Activated T-helper 1 cell treated with Interleukin-2 at 50 U/mL for 16 hours (primary cell): ENCODE data around the gene DCDC2C.
"Not testable (repeated sequence)": the region's sequence is repeated elsewhere in the genome, so short reads cannot be mapped to it uniquely, and the experiment has no call there.

Experiments
- DNase-seq: peaks from one replicate; pipeline ENCODE4 v3.0.0-alpha.2; 2020; ENCODE audit warnings: low read depth

Gene DCDC2C

DNA sequence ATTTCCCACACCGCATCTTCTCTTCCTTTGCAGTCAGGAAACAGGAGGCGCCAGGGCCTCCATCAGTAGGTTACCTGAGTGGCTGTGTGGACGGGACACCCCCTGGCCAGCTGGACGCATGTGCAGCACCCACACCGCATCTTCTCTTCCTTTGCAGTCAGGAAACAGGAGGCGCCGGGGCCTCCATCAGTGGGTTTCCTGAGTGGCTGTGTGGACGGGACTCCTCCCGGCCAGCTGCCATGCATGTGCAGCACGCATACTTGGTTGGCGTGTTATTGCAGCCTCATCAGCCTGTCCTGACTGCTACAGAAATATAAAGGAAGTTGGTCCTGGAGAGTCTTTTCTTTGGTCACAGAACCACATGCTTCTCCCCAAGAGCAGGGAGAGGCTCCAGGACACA lies 74.6 kb downstream of the DCDC2C start:
- no peak for DNase-seq

DNA sequence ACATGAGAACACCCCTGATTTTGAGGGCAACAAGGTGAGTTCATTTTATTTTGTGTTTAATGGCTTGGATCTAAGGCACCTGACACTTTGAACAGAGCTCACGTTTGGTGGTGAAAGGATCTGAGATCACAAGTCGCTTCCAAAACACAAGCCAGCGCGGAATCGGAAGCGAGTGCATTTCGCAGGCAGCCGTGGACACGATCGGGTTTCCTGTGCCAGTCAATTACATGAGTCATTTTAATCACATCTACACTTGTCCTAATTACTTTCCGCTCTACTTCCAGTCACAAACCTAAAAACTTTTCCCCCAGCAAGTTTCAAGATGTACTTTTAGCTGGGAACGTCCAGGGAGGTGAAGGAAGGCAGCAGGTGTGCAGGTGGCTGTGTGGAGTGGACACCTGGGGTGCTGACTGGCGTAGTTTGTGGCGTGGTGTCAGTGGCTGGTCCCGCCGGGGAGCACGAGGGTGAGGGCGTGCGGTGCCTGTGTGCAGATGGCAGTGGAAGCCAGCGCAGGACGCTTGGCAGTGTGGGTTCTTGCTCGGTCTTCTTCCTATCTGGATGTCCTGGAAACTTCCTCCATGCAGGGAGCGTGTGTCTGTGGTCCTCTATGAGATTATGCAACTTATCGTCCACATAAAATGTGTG lies 75.6 kb downstream of the DCDC2C start:
- DNase-seq, result no peak

DNA sequence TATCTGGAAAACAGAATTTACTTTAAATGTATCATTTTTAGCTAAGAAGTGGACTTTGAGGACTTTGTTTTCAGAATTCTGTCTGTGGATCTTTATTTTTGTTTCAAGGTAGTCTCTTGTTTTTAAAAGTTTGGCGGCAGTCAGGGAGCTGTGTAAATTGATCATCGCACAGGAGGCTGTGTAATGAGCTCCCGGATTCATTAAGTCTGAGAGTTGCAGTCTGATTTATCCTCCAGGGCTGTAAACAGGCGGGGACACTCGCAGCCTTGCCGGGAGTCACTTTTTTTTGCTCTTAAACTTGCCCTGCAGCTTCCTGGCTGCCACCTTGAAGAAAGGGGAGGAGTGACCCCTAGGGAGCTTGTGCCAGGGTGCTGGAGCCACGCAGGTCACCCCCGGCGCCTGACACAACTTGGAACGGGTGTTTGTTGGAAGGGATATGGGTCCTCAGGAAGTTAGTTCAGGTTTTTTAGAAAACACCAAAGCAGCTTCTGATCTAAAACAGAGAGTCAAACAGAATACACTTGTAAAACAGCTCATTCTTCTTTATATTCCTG lies 76.2 kb downstream of the DCDC2C start:
- DNase-seq, result no peak

DNA sequence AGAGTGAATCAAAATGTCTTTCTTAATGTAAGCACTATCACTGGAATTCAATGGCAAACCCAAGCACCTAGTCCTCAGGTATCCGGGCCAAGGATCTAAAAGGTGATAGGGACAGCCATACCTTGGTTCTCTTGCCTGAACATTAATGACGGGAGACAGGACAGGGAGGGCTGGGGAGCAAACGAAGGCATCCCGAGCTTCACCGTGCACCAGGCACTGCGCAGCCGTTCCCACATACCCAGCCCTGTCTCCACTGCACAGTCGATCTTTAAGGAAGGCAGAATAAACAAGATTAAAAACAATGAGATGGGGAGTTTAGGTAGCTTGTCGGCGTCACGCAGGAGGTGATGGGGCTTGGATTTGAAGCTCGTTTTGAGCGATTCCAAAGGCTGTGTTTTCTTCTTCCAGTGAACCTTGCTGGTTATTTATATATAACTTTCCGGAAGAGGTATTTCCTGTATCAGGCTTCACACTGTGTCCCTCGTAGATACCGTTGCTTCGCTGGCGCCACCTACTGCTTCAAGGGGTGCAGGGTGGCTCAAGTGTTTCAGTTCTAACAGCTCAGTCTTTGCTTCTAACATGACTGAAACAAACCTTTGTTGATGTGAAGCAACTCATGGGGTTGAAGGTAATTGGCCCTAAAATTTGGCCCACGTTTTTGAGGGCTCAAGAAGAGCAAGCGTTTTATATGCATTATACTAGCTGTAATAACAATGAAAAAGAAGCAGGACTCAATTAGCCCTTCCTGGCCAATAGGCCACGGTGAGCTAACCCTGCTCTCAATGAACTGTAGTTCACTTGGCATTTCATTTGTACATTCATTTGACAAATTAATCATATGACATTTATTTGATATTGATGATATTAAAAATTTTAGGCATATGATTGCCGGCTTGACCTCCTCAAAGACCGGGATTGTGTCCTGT lies 77.4 kb downstream of the DCDC2C start:
- peak; percentile 3 for DNase-seq

DNA sequence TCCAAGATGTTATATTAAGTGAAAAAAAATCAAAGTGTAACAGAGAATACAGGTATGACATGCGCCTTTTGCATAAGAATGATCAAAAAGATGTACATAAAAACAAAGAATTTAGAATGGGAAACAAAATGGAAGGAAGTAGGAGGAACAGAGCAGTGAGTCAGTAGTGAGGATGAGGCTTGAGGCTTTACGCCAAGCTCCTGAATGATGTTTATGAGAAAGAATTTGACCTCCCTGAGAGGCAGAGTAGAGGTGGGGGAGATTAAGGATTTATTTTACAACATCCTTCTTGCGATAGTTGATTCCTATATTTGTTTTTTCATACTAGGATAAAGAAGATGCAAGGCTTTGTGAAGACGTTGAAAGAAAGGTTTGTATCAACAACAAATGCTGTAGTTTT lies 81.4 kb downstream of the DCDC2C start:
- no peak for DNase-seq

DNA sequence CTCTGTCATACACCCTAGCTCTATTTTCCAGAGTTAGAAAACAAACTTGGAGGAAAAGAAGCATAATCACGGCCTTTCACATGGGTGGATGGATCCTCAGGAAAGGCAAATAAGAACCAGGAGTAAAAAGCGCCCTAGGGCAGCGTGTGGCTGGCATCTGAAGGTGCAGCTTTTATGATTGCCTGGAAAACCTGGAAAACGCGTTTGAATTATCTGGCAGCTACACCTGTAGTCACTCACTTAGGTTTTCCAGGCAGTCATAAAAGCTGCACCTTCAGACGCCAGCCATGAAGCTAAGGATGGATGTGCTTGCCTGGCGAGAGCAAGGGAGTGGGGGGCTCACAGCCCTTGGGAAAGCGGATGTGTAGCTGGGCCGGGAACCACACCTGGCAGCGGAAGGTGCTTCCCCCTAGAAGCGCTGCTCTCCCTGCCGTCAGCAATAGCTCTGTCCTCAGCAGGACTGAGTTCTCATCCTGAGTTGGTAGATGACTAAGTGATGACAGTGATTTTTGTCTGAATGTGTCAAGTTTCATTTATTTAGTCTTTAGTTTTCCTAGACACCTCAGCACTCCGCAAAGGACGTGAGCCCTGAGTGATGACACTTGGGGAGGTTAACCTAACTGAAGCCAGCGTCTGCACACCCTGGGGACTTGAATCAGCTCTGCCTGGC lies 82.0 kb downstream of the DCDC2C start:
- DNase-seq, result no peak

DNA sequence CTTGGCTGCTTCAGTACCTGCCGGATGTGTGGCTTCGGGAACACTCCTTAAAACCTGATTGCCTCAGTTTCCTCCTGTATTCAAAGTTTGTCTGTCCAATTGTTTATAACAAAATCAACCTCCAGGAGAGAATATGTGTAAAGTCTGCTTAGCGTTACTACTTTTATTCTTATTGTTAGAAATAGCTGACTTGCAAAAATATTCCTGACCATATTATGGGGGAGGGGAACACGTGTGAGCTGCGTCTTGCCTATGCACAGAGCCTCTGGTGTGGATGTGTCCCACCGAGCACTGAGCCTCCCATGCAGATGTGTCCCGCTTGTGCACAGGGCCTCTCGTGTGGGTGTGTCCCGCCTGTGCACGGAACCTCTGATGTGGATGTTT lies 82.5 kb downstream of the DCDC2C start:
- no peak for DNase-seq

DNA sequence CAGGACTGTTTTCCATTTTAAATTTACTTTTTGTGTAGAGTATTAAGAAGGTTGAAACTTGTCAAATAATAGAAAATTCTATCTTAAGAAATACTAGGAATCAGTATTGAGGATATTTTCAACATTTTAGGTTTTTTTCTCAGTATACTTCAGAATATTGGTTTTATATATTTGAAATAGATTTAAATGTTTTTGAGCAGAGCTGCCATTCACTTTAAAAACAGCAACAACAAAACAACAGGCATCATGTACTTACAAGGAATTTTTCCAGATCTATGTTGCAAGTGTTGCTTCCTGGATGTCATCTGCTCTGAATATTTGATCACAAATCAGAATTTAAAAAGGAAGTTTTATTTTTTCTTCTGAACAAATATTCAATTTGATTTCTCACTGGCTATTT lies 84.4 kb downstream of the DCDC2C start:
- no peak for DNase-seq

DNA sequence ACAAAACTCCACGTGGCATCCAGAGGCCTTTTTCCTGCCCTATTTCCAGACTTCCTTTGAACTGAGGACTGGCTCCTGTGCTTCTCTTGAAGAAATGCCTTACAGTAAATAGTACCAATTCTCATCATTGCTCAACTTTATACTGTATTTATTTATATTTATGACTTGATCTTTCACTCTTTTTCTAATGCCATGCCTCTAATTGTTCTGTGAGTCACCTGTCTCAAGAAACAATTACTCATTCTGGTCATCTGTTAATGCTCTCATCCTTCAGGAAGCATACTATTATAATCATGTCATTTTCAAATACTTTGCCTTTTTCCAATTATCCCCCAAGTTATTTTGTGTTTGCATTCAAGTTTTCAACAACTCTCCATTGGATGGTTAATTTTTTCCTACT lies 85.9 kb downstream of the DCDC2C start:
- DNase-seq, result no peak

DNA sequence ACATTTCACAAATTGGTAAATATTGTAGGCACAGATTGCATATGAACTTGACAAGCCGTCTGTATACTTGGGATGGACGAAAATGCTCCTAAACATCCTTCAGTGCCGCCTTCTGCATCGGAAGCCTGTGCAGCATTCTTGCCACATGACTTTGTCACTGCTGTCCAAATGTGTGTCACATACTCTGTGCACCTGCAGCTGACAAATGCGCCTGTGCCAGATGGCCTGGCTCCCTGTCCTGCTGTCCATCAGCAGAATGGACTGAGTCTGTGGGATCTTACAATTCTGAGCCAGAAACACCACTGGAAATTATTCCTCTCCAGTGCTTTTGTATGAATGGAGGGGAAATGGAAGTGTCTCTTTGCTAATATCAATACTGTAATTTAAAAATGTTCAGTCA lies 89.9 kb downstream of the DCDC2C start:
- DNase-seq, result no peak

DNA sequence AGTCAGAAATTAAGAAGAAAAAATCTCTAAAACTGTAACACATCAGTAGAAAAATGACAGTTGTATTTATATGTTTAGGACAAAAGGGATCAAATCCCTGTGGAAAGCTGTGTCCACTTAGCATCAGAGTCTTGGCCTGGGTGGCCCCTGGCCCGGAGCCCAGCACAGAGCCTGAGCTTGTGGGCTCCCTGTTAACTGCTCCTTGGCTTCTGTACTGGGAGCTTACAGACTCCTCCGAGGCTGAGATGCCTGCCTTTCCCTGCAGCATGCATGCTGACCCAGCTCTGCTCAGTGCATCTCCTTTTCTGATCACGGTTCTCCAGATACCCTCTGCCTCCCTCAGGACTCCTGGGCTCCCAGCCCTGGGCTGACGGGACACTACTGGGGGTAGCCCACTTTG lies 98.1 kb downstream of the DCDC2C start:
- DNase-seq, result no peak

DNA sequence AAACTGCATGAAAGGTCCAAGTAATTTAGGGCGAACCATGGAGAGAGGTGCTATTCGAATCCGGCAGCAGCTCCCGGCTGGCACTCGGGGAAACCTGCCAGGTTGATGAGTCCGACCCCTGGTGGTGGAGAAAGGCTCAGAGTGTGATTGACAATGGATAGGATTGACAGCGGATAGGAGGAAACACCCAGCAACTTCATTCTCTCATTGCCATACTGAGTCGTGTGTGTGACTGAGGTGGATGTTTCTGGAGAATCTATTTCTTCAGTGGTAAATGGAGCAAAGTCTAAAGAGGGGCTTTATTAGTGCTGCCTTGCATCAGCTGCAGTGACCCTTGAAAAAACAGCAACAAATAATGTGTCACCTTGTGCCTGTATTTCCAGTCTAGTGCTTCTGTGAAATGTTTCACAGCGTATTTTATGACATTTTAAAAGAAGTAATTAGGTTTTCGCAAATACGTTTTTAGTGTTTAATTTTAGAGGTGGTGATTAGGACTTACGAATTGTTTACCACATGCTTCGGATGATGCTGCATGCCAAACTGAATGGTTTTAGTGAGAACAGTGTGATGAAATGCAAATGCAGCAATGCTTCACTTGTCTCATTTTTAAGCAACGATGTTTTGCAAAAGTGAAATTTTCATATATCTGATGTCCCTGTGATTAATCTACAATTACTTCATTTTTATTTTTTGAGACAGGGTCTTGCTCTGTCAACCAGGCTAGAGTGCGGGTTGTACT lies 102.0 kb downstream of the DCDC2C start:
- no peak for DNase-seq

DNA sequence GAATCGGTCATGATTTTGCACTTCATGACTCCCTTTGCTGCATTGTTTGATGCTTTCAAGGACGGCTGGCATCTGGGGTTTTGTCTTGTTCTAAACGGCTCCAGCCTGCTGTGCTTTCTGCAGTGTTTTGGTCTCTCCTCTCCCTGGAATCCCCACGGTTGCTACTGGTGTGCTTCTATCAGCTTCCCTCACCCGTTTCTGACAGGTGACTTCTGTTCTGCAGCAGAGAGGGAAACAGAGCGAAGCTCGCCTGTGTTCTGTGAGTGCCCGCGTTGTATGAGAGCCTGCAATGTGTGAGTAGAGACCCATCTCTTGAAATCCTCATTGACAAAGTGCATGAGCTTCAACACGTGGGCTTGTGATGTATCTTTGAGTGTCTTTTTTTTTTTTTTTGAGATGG lies 102.8 kb downstream of the DCDC2C start:
- DNase-seq, result no peak

DNA sequence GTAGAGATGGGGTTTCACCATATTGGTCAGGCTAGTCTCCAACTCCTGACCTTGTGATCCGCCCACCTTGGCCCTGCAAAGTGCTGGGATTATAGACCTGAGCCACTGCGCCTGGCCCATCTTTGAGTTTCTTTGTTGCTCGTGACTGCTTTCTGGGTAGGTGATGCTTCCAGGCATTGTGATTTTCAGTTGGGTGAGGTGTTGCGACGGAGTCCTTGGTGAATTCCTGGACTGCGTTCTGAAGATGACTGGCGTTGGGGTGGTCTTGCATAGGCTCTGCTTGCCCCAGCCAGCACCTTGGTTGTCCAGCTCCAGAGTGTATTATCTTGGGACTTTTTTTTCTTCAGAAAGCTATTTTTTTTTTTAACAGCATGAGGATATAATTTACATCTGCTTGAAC lies 103.4 kb downstream of the DCDC2C start:
- no peak for DNase-seq

DNA sequence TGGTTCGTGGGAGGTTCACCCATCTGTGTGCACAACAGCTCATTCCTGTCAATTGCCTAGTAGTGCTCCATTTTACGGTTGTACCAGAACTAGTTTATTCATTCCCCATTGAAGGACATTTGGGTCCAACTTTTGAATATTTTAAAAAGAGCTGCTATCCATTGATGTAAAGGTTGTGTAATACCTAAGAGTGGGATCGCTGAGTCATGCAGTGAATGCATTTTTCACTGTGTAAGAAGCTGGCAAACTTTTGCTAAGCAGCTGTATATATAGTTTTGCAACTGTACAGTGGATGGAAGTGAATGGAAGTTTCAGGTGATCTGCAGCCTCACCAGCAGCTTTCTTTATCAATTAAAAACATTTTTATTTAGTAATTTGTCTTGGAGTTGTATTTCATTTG lies 104.5 kb downstream of the DCDC2C start:
- DNase-seq, result no peak

DNA sequence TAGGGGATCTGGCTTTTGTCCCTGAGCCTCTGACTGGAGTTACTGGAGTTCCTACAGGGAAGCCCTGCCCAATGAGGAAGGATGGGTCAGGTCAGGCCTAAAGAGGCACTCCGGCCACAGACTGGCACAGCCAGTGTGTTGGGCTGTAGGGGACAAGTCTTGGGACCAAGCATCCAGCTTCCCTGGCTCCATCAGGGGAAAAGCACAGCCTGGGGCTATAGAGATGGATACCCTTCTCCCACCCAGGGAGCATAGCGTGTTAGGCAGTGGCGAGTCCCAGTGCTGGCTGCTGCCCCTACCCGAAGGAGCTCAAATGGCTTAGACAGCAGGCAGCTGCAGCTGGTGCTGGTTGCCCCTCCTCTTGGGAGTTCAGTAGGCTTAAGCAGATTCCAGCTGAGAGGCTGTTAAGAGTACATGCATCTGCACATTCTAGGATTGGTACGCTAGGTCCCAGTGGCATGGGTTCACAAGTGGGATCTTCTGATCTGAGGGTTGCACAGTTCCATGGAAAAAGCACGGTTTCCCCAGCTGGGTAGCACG lies 111.4 kb downstream of the DCDC2C start:
- no peak for DNase-seq

DNA sequence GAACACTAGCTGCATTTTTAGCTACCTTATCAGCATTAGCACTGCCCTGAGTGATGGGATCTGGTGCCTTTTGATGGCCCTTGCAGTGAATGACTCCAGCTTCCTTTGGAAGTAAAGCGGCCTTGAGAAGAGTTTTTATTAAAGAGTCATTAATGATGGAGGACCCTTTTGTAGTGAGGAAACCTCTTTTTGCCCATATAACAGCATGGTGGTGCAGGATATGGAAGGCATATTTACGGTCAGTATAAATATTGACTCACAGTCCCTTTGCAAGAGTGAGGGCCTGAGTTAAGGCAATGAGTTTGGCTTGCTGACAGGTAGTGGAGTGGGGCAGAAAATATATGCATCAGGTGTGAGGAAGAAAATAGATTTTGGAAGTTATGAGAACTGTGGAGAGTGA lies 113.8 kb downstream of the DCDC2C start:
- not testable (repeated sequence) for DNase-seq

DNA sequence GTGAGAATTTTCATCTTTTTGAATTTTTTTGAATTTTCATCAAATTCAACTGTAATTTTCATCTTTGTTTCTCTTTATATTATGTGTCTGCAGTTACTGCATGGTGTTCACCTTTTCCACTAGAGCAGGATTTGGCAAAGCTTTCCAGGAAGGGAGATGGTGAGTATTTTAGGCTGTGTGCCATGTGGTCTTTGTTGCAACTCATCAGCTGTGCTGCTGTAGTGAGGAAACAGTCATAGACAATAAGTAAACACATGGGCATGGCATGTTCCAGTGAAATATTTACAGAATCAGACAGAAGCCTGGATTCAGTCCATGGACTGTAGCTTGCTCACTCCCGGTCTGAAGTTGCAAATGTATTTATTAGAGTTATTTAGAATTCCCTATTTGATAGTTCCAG lies 120.4 kb downstream of the DCDC2C start:
- no peak for DNase-seq

DNA sequence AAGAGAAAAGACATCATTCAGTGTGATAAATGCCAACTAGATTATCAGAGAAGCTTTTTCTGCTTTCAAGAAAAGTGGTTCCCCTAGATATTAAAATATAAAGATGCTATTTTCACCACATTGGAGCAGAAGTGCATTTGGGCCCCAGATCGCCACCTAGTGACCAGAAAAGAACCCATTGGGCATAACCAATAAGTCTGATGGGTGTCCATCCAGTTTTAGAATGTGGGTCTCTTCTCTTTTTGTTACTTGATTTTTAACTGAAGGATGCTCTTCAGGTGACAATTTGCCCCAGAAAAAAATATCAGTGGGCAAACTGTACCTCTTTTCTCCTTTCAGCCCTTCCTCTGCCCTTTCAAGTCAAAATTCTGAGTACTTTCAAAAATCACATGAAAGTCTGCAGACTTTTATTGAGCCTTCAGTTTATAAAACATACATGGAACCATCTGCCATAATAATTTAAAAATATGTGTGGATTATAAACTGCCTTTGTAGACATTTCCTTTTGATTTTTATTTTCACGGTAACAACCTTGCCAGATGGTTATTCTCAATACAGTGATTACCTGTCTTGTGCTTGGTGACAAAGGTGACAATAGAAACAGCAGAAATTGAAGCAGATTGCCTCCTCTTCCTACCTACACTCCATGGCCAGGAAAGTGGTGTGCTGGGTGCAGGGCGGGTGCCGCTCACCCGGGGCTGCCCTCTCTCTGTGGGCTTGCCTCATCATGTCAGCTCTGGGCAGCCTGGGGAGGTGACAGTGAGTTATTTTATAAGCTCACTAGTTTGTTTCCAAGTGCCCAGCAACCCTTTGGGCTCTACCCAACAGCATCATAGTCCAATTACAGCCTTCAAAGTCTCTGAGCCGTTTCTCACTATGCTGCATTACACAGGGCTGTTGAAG lies 124.5 kb downstream of the DCDC2C start:
- no peak for DNase-seq

DNA sequence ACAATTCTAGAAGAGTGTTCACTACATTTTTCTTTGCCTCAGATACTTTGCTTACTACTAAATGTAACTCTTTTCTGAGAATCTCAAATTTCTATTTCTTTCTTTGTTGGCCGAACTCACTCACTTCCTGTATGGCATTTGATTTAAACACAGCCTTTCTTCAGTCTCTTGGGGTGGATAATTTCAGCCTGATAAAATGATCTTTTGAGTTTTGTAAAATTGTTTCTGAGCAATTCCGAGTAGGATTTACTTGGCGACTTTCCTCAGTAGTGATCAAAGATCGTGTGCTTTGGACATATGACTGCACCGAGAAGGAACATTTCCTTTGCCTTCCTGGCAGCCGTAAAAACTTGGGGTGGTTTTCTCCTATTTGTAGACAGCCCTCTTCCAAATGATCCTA lies 127.4 kb downstream of the DCDC2C start:
- no peak for DNase-seq

DNA sequence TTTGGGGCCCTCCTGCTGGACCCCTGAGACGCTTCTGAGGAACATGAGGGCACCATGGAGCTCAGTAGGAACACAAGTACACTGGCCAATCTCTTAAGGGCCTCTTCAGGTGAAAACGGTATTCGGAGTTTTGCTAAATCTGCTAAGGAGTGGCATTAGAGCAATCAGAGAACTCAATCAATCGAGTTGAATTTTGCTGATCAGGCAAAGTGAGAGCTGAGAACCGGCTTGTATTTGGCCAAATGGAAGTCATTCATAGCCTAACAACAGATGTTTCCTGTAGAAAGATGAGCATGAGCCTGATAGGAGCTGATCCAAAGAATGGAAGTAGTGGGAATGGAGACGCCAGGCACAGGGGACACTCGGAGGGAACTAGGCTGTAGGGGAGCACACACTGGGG lies 133.7 kb downstream of the DCDC2C start:
- no peak for DNase-seq
